ENCODE data around the gene SWAP70. TPM values are rescaled to one million over a fixed set of nuclear protein-coding genes. Genes with fewer than 3 reads are reported as not detected.

Gene SWAP70
- total and polyA plus RNA-seq, 10 of the 15 experiments (the other 5 are each of a cell fraction or from before 2014, with no cell fraction given), result 20.6 to 62.4 (median 41.7) TPM

GRCh38 chr11:9758637-9759518 is 95.0 kb downstream of the SWAP70 start (continued):
- TF ChIP-seq, protein P1, sequence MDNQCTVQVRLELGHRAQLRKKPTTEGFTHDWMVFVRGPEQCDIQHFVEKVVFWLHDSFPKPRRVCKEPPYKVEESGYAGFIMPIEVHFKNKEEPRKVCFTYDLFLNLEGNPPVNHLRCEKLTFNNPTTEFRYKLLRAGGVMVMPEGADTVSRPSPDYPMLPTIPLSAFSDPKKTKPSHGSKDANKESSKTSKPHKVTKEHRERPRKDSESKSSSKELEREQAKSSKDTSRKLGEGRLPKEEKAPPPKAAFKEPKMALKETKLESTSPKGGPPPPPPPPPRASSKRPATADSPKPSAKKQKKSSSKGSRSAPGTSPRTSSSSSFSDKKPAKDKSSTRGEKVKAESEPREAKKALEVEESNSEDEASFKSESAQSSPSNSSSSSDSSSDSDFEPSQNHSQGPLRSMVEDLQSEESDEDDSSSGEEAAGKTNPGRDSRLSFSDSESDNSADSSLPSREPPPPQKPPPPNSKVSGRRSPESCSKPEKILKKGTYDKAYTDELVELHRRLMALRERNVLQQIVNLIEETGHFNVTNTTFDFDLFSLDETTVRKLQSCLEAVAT (IDR thresholded peaks at IDR 0.05), result peak; percentile 93
- TF ChIP-seq HDAC2 (IDR thresholded peaks at IDR 0.05), result no peak
- no peak for TF ChIP-seq TCF3 (IDR thresholded peaks at IDR 0.05; ENCODE audit: borderline replicate concordance, insufficient read depth, low read depth, low read length)
- peak; percentile 10; the same call in 1 of the 2 replicates for TF ChIP-seq BACH1 (IDR thresholded peaks at IDR 0.05; ENCODE audit: borderline replicate concordance)
- TF ChIP-seq LARP7 (IDR thresholded peaks at IDR 0.05), result no peak
- TF ChIP-seq BHLHE40 (IDR thresholded peaks at IDR 0.05; ENCODE audit: borderline replicate concordance in 1 of 2, low read depth in 2 of 2, low read length in 1 of 2), result peak in 1 of 2 experiments; percentile 36; a peak in 1 of 4 replicates
- TF ChIP-seq ZZZ3 (IDR thresholded peaks at IDR 0.05; ENCODE audit: control insufficient read depth, insufficient read length, low read depth), result no peak
- TF ChIP-seq POLR2A (IDR thresholded peaks at IDR 0.05; ENCODE audit: low read depth, low read length), result peak; percentile 7; the same call in 1 of the 2 replicates
- no peak for TF ChIP-seq HDGF (IDR thresholded peaks at IDR 0.05)
- no peak for TF ChIP-seq BRCA1 (IDR thresholded peaks at IDR 0.05; ENCODE audit: low read depth, low read length)
- TF ChIP-seq RELB (IDR thresholded peaks at IDR 0.05; ENCODE audit: low read depth), result no peak
- no peak for TF ChIP-seq PKNOX1 (IDR thresholded peaks at IDR 0.05)
- no peak for TF ChIP-seq SMC3 (IDR thresholded peaks at IDR 0.05; ENCODE audit: borderline replicate concordance, low read length)
- no peak for TF ChIP-seq ZNF687 (IDR thresholded peaks at IDR 0.05)
- no peak for TF ChIP-seq ZBTB11 (CRISPR knock-in tag; IDR thresholded peaks at IDR 0.05)
- 0 out of 2 replicates have a peak, but pooled peaks have one; percentile 4 for TF ChIP-seq RAD21 (IDR thresholded peaks at IDR 0.05; ENCODE audit: insufficient read depth, low read depth, low read length)
- TF ChIP-seq YBX1 (IDR thresholded peaks at IDR 0.05), result no peak
- TF ChIP-seq MEF2A (IDR thresholded peaks at IDR 0.05; ENCODE audit: insufficient read depth, low read depth, low read length), result no peak

All from GM12878 (cell line).